WTC11 (cell line): ENCODE results near the gene HS6ST1. TPM values are rescaled to one million over a fixed set of nuclear protein-coding genes. Genes with fewer than 3 reads are reported as not detected.

ENCODE experiments used
- ATAC-seq: fragments of 200-7000 bp; cut with Tn5 transposase; 2 replicates; pipeline ENCODE4 v1.10.0; 2021; ENCODE audit warnings: mild to moderate bottlenecking, moderate library complexity
- CTCF ChIA-PET: fragments of 300-600 bp; sonication (Branson Sonifier 250); formaldehyde crosslinking; loops from one replicate; lab custom pipeline; 2021; ENCODE audit warnings: antibody characterized with exemption; lab: Charles Lee
- POLR2A ChIA-PET: fragments of 350-600 bp; sonication (Branson Sonifier 250); formaldehyde crosslinking; loops from one replicate; lab custom pipeline; 2021; ENCODE audit warnings: antibody characterized with exemption; lab: Charles Lee
- DNase-seq: peaks from one replicate; pipeline ENCODE4 v3.0.0; 2021; ENCODE audit warnings: low spot score
- H3K27ac Mint-ChIP-seq: 2 replicates; pipeline ENCODE4 v1.8.0; 2021; ENCODE audit warnings: mixed read lengths
- H3K27me3 Mint-ChIP-seq: 2 replicates; pipeline ENCODE4 v1.8.0; 2021; ENCODE audit warnings: low read depth, mild to moderate bottlenecking, moderate library complexity, mixed read lengths
- H3K36me3 Mint-ChIP-seq: 2 replicates; pipeline ENCODE4 v1.8.0; 2021; ENCODE audit warnings: mixed read lengths
- H3K4me1 Mint-ChIP-seq: 2 replicates; pipeline ENCODE4 v1.8.0; 2022; ENCODE audit warnings: mixed read lengths
- H3K4me3 Mint-ChIP-seq: 2 replicates; pipeline ENCODE4 v1.8.0; 2021; ENCODE audit warnings: mild to moderate bottlenecking, moderate library complexity, mixed read lengths
- H3K9me3 Mint-ChIP-seq: 2 replicates; pipeline ENCODE4 v1.8.0; 2021; ENCODE audit warnings: mixed read lengths
- ARID4B ChIP-seq: sonication (generic); formaldehyde crosslinking; IDR thresholded peaks from 2 replicates; pipeline ENCODE4 v1.8.0; 2023; ENCODE audit warnings: missing genetic modification reagents, mild to moderate bottlenecking, borderline replicate concordance
- ATF3 ChIP-seq: sonication (generic); formaldehyde crosslinking; conservative IDR thresholded peaks from 2 replicates; pipeline ENCODE4 v1.8.1; 2022; ENCODE audit warnings: mild to moderate bottlenecking, missing genetic modification reagents
- E2F1 ChIP-seq: sonication (generic); formaldehyde crosslinking; IDR thresholded peaks from 2 replicates; pipeline ENCODE4 v1.8.0; 2022; ENCODE audit warnings: mild to moderate bottlenecking, missing genetic modification reagents
- FOXP1 ChIP-seq: sonication (generic); formaldehyde crosslinking; IDR thresholded peaks from 2 replicates; pipeline ENCODE4 v1.8.0; 2022; ENCODE audit warnings: missing genetic modification reagents, mild to moderate bottlenecking, moderate library complexity, borderline replicate concordance
- GTF2I ChIP-seq: fragments of 250-450 bp; sonication (Bioruptor Pico); conservative IDR thresholded peaks from 2 replicates; pipeline ENCODE4 v1.4.0; 2021; ENCODE audit warnings: mild to moderate bottlenecking
- JUN ChIP-seq: sonication (generic); formaldehyde crosslinking; IDR thresholded peaks from 2 replicates; pipeline ENCODE4 v1.8.0; 2023; ENCODE audit warnings: mild to moderate bottlenecking, missing genetic modification reagents
- NFATC4 ChIP-seq: fragments of 250-450 bp; sonication (Bioruptor Pico); IDR thresholded peaks from 2 replicates; pipeline ENCODE4 v1.9.0; 2021; ENCODE audit warnings: mild to moderate bottlenecking
- NR2C2 ChIP-seq: sonication (generic); formaldehyde crosslinking; IDR thresholded peaks from 2 replicates; pipeline ENCODE4 v1.8.0; 2022; ENCODE audit warnings: mild to moderate bottlenecking, missing genetic modification reagents
- RELA ChIP-seq: sonication (generic); formaldehyde crosslinking; IDR thresholded peaks from 2 replicates; pipeline ENCODE4 v1.8.1; 2022; ENCODE audit warnings: missing genetic modification reagents, mild to moderate bottlenecking, borderline replicate concordance
- TEAD1 ChIP-seq: sonication (generic); formaldehyde crosslinking; IDR thresholded peaks from 2 replicates; pipeline ENCODE4 v1.8.0; 2022; ENCODE audit warnings: mild to moderate bottlenecking, missing genetic modification reagents
- ZNF512 ChIP-seq: sonication (generic); formaldehyde crosslinking; IDR thresholded peaks from 2 replicates; pipeline ENCODE4 v1.8.1; 2022; ENCODE audit warnings: missing genetic modification reagents, borderline replicate concordance
- ZNF671 ChIP-seq: fragments of 250-450 bp; sonication (Bioruptor Pico); IDR thresholded peaks from 2 replicates; pipeline ENCODE4 v1.8.0; 2021; ENCODE audit warnings: mild to moderate bottlenecking
- total RNA-seq: library from RNA; stranded (reverse); gene quantifications from 3 replicates; pipeline ENCODE4 v1.2.3, GENCODE V29; 2021
- TF ChIP-seq, protein P1 (sequence below): sonication (generic); formaldehyde crosslinking; IDR thresholded peaks from 2 replicates; pipeline ENCODE4 v1.8.1; 2023; ENCODE audit warnings: mild to moderate bottlenecking, missing genetic modification reagents
- TF ChIP-seq, protein P2 (sequence below): fragments of 250-450 bp; sonication (Bioruptor Pico); IDR thresholded peaks from 2 replicates; pipeline ENCODE4 v1.9.0; 2021; ENCODE audit warnings: mild to moderate bottlenecking
- TF ChIP-seq, protein P3 (sequence below): sonication (generic); formaldehyde crosslinking; IDR thresholded peaks from 2 replicates; pipeline ENCODE4 v1.8.1; 2022; ENCODE audit warnings: low read depth, mild to moderate bottlenecking, moderate library complexity, missing genetic modification reagents, borderline replicate concordance
- TF ChIP-seq, protein P4 (sequence below): sonication (generic); formaldehyde crosslinking; IDR thresholded peaks from 2 replicates; pipeline ENCODE4 v1.8.0; 2022; ENCODE audit warnings: mild to moderate bottlenecking, missing genetic modification reagents
- TF ChIP-seq, protein P5 (sequence below): sonication (generic); formaldehyde crosslinking; IDR thresholded peaks from 2 replicates; pipeline ENCODE4 v1.8.0; 2023; ENCODE audit warnings: mild to moderate bottlenecking, missing genetic modification reagents

Gene HS6ST1
- total RNA-seq, 1 experiment from 2014 or later, result 55.5 TPM

DNA sequence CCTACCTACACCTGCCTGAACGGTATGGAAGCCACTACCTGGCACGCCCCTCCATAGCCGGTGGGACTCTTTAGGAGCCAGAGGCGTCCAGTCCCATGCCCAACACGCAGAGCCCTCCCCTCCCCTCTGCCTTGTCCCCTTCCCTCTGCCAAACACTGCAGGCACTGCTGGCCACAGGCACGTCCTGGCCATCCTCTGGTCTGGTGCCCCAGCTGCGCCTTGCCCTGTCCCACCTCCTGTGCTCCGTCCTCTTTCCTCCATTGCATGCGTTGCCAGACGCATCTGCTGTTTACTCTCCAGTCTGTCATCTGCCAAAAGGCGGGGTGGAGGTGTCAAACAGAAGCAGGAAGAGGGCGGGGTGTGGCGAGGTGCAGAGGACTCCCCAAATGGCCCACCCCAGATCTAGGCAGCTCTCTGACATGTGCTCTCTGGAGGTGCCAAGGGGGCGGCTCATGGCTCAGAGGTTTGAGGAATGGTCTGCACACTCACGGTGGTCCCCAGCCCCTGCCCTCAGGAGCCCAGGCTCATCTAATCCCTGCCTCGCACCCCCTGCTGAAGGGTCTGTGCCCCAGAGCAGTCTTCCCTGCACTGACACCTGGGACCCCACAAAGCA lies 45.1 kb downstream of the HS6ST1 start:
- POLR2A ChIA-PET, result no interaction called here
- CTCF ChIA-PET, result no interaction called here
- Mint-ChIP-seq H3K36me3 (peaks cover 20% of the 10 kb centered on the region), H3K4me3 (no peak overlapping the region)
- TF ChIP-seq E2F1 (CRISPR knock-in tag), result no peak
- TF ChIP-seq, protein P1, sequence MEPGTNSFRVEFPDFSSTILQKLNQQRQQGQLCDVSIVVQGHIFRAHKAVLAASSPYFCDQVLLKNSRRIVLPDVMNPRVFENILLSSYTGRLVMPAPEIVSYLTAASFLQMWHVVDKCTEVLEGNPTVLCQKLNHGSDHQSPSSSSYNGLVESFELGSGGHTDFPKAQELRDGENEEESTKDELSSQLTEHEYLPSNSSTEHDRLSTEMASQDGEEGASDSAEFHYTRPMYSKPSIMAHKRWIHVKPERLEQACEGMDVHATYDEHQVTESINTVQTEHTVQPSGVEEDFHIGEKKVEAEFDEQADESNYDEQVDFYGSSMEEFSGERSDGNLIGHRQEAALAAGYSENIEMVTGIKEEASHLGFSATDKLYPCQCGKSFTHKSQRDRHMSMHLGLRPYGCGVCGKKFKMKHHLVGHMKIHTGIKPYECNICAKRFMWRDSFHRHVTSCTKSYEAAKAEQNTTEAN (CRISPR knock-in tag), result no peak
- TF ChIP-seq JUN (CRISPR knock-in tag), result no peak
- TF ChIP-seq, protein P2, sequence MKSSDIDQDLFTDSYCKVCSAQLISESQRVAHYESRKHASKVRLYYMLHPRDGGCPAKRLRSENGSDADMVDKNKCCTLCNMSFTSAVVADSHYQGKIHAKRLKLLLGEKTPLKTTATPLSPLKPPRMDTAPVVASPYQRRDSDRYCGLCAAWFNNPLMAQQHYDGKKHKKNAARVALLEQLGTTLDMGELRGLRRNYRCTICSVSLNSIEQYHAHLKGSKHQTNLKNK (CRISPR knock-in tag), result no peak
- TF ChIP-seq, protein P3, sequence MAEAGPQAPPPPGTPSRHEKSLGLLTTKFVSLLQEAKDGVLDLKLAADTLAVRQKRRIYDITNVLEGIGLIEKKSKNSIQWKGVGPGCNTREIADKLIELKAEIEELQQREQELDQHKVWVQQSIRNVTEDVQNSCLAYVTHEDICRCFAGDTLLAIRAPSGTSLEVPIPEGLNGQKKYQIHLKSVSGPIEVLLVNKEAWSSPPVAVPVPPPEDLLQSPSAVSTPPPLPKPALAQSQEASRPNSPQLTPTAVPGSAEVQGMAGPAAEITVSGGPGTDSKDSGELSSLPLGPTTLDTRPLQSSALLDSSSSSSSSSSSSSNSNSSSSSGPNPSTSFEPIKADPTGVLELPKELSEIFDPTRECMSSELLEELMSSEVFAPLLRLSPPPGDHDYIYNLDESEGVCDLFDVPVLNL (CRISPR knock-in tag), result no peak
- TF ChIP-seq RELA, result no peak
- TF ChIP-seq, protein P4, sequence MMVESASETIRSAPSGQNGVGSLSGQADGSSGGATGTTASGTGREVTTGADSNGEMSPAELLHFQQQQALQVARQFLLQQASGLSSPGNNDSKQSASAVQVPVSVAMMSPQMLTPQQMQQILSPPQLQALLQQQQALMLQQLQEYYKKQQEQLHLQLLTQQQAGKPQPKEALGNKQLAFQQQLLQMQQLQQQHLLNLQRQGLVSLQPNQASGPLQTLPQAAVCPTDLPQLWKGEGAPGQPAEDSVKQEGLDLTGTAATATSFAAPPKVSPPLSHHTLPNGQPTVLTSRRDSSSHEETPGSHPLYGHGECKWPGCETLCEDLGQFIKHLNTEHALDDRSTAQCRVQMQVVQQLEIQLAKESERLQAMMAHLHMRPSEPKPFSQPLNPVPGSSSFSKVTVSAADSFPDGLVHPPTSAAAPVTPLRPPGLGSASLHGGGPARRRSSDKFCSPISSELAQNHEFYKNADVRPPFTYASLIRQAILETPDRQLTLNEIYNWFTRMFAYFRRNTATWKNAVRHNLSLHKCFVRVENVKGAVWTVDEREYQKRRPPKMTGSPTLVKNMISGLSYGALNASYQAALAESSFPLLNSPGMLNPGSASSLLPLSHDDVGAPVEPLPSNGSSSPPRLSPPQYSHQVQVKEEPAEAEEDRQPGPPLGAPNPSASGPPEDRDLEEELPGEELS (CRISPR knock-in tag), result no peak
- no peak for TF ChIP-seq ZNF512 (CRISPR knock-in tag)
- no peak for TF ChIP-seq ZNF671
- no peak for TF ChIP-seq NFATC4 (CRISPR knock-in tag)
- TF ChIP-seq, all 79 proteins: peak for 0
- no peaks in the 10 kb centered on the region for H3K27me3 Mint-ChIP-seq
- no peak for ATAC-seq
- no peak overlapping the region for H3K27ac Mint-ChIP-seq
- no peak for DNase-seq
- no peaks in the 10 kb centered on the region for H3K4me1 Mint-ChIP-seq
- no peaks in the 10 kb centered on the region for H3K9me3 Mint-ChIP-seq

- ChIA-PET CTCF (interaction anchor here (1.4 kb wide), 1 partner anchor 49 kb away, joined by 3 read pairs; no protein-coding TSS in a partner anchor), POLR2A (no interaction called here)
- Mint-ChIP-seq H3K9me3 (no peaks in the 10 kb centered on the region), H3K27me3 (no peaks in the 10 kb centered on the region), H3K36me3 (peaks cover 20% of the 10 kb centered on the region), H3K4me3 (no peak overlapping the region), H3K27ac (no peak overlapping the region), H3K4me1 (no peaks in the 10 kb centered on the region)
- ATAC-seq (no peak), DNase-seq (no peak)
- TF ChIP-seq ATF3 (no peak), ARID4B (CRISPR knock-in tag) (no peak), FOXP1 (CRISPR knock-in tag) (no peak), TEAD1 (CRISPR knock-in tag) (no peak), NR2C2 (CRISPR knock-in tag) (no peak), GTF2I (CRISPR knock-in tag) (no peak)
- TF ChIP-seq, protein P5, sequence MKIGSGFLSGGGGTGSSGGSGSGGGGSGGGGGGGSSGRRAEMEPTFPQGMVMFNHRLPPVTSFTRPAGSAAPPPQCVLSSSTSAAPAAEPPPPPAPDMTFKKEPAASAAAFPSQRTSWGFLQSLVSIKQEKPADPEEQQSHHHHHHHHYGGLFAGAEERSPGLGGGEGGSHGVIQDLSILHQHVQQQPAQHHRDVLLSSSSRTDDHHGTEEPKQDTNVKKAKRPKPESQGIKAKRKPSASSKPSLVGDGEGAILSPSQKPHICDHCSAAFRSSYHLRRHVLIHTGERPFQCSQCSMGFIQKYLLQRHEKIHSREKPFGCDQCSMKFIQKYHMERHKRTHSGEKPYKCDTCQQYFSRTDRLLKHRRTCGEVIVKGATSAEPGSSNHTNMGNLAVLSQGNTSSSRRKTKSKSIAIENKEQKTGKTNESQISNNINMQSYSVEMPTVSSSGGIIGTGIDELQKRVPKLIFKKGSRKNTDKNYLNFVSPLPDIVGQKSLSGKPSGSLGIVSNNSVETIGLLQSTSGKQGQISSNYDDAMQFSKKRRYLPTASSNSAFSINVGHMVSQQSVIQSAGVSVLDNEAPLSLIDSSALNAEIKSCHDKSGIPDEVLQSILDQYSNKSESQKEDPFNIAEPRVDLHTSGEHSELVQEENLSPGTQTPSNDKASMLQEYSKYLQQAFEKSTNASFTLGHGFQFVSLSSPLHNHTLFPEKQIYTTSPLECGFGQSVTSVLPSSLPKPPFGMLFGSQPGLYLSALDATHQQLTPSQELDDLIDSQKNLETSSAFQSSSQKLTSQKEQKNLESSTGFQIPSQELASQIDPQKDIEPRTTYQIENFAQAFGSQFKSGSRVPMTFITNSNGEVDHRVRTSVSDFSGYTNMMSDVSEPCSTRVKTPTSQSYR (CRISPR knock-in tag), result no peak
Measured at GRCh38 chr2:128272601-128273468, 45.8 kb downstream of the HS6ST1 start.
